HCT116 (cell line): ENCODE data around the gene PHF21A. TPM values are rescaled to one million over a fixed set of nuclear protein-coding genes. Genes with fewer than 3 reads are reported as not detected.

Experiments used
- ATAC-seq: fragments of 200-7000 bp; cut with Tn5 transposase; 2 replicates; pipeline ENCODE4 v1.9.1; 2020; ENCODE audit warnings: mild to moderate bottlenecking, moderate library complexity
- BruUV-seq: library from RNA; stranded (reverse); fragments of 400-500 nt; replicated peaks from 2 replicates; lab custom pipeline; 2021; lab: Mats Ljungman, UMichigan
- CTCF ChIA-PET: fragments of 300-600 bp; sonication (Branson Sonifier 250); formaldehyde crosslinking; loops from one replicate; lab custom pipeline; 2021; ENCODE audit warnings: antibody characterized with exemption; lab: Charles Lee
- POLR2A ChIA-PET: fragments of 300-600, 350-600 bp; sonication (Branson Sonifier 250); formaldehyde crosslinking; loops from one replicate; lab custom pipeline; 2021; ENCODE audit warnings: antibody characterized with exemption; lab: Charles Lee
- RAD21 ChIA-PET, 2 experiments: fragments of 300-600 bp; sonication (Branson Sonifier 250); formaldehyde crosslinking; loops; one replicate each; lab custom pipeline; 2023; ENCODE audit warnings: low total read pairs in 2 of 2; ENCODE audit not compliant: uncharacterized antibody in 2 of 2, unreplicated experiment in 2 of 2, low non-redundant PET in 1 of 2; lab: Charles Lee
- DNase-seq: peaks from one replicate; pipeline ENCODE4 v3.0.0-alpha.2; 2010; ENCODE audit warnings: low read depth, low spot score
- H2AFZ ChIP-seq: fragments of 200-600 bp; shearing (Covaris generic), sonication (generic); 2 replicates; pipeline ENCODE4 v1.6.1; 2017; ENCODE audit warnings: low read depth, mixed run types, mixed read lengths, antibody characterized with exemption, low read length; ENCODE audit not compliant: poor library complexity, severe bottlenecking
- H3K27ac ChIP-seq: 2 replicates; pipeline ENCODE4 v1.5.1; 2012; ENCODE audit warnings: low read depth, low read length
- H3K27me3 ChIP-seq: fragments of 200-600 bp; sonication (generic); 2 replicates; pipeline ENCODE4 v1.6.1; 2016; ENCODE audit warnings: mixed run types, low read length, mixed read lengths; ENCODE audit not compliant: insufficient read depth
- H3K36me3 ChIP-seq, 2 experiments: fragments of 200-500 bp in 1 of 2; fragments of 200-600 bp in 1 of 2; sonication (Bioruptor generic) in 1 of 2; sonication (generic) in 1 of 2; 2 replicates each; pipeline versions ENCODE4 v1.5.1 to v1.6.1; 2014 to 2016; ENCODE audit warnings: low read length in 2 of 2, inconsistent platforms in 1 of 2, mixed read lengths in 1 of 2, mixed run types in 1 of 2; ENCODE audit not compliant: insufficient read depth in 2 of 2, control insufficient read depth in 1 of 2
- H3K4me1 ChIP-seq, 2 experiments: fragments of 200-600 bp in 1 of 2; sonication (generic) in 1 of 2; 2 replicates each; pipeline versions ENCODE4 v1.5.1 to v1.6.1; 2012 to 2017; ENCODE audit warnings: low read length in 2 of 2, inconsistent platforms in 1 of 2, mild to moderate bottlenecking in 1 of 2, mixed read lengths in 1 of 2, mixed run types in 1 of 2, moderate library complexity in 1 of 2; ENCODE audit not compliant: insufficient read depth in 2 of 2, control insufficient read depth in 1 of 2
- H3K4me2 ChIP-seq: fragments of 200-600 bp; sonication (generic); 2 replicates; pipeline ENCODE4 v1.6.1; 2017; ENCODE audit warnings: mixed run types, low read length, mixed read lengths
- H3K4me3 ChIP-seq, 2 experiments: fragments of 200-600 bp in 1 of 2; sonication (generic) in 1 of 2; replicated peaks in 1 of 2; 2 replicates each; pipeline ENCODE4 v1.5.1; 2011 to 2016; ENCODE audit warnings: low read length in 2 of 2, control low read depth in 1 of 2, low read depth in 1 of 2, mild to moderate bottlenecking in 1 of 2, mixed read lengths in 1 of 2, mixed run types in 1 of 2
- H3K79me2 ChIP-seq: fragments of 200-600 bp; sonication (generic); 2 replicates; pipeline ENCODE4 v1.6.1; 2017; ENCODE audit warnings: mild to moderate bottlenecking, mixed run types, low read length, moderate library complexity, mixed read lengths; ENCODE audit not compliant: insufficient read depth
- H3K9ac ChIP-seq: fragments of 200-600 bp; sonication (generic); 2 replicates; pipeline ENCODE4 v1.6.1; 2016; ENCODE audit warnings: low read length, mixed read lengths
- H3K9me2 ChIP-seq: fragments of 200-600 bp; sonication (generic), shearing (Covaris generic); 2 replicates; pipeline ENCODE4 v1.6.1; 2017; ENCODE audit warnings: mixed run types, mild to moderate bottlenecking, moderate library complexity; ENCODE audit not compliant: insufficient read depth
- H3K9me3 ChIP-seq, 2 experiments: fragments of 200-500 bp in 1 of 2; fragments of 200-600 bp in 1 of 2; sonication (Bioruptor generic) in 1 of 2; sonication (generic) in 1 of 2; 2 replicates each; pipeline ENCODE4 v1.6.1; 2014 to 2017; ENCODE audit warnings: low read length in 2 of 2, mixed read lengths in 2 of 2, inconsistent platforms in 1 of 2, low read depth in 1 of 2, mild to moderate bottlenecking in 1 of 2, mixed run types in 1 of 2, moderate library complexity in 1 of 2; ENCODE audit not compliant: control insufficient read depth in 1 of 2, insufficient read depth in 1 of 2
- H4K20me1 ChIP-seq: fragments of 200-600 bp; sonication (generic), shearing (Covaris generic); 2 replicates; pipeline ENCODE4 v1.6.1; 2017; ENCODE audit warnings: mixed run types, mild to moderate bottlenecking, moderate library complexity; ENCODE audit not compliant: insufficient read depth
- CBX3 ChIP-seq: IDR thresholded peaks from 2 replicates; pipeline ENCODE4 v1.6.1; 2012; ENCODE audit warnings: low read depth
- CEBPB ChIP-seq: IDR thresholded peaks from 2 replicates; pipeline ENCODE4 v1.6.1; 2012; ENCODE audit warnings: low read depth
- EGR1 ChIP-seq: IDR thresholded peaks from 2 replicates; pipeline ENCODE4 v1.6.1; 2012; ENCODE audit warnings: low read depth
- ELF1 ChIP-seq: IDR thresholded peaks from 2 replicates; pipeline ENCODE4 v1.6.1; 2012; ENCODE audit warnings: low read depth, borderline replicate concordance
- EZH2phosphoT487 ChIP-seq: fragments of 200-600 bp; IDR thresholded peaks from 2 replicates; pipeline ENCODE4 v1.6.1; 2018; ENCODE audit warnings: antibody characterized with exemption, borderline replicate concordance
- JUND ChIP-seq: IDR thresholded peaks from 2 replicates; pipeline ENCODE4 v1.6.1; 2012
- POLR2AphosphoS5 ChIP-seq: IDR thresholded peaks from 2 replicates; pipeline ENCODE4 v1.6.1; 2011; ENCODE audit warnings: mild to moderate bottlenecking, low read depth, low read length, moderate library complexity
- RAD21 ChIP-seq: IDR thresholded peaks from 2 replicates; pipeline ENCODE4 v1.6.1; 2012; ENCODE audit warnings: low read depth, mild to moderate bottlenecking
- SIN3A ChIP-seq: IDR thresholded peaks from 2 replicates; pipeline ENCODE4 v1.6.1; 2012; ENCODE audit warnings: low read depth
- SP1 ChIP-seq: IDR thresholded peaks from 2 replicates; pipeline ENCODE4 v1.6.1; 2012; ENCODE audit warnings: low read depth
- YY1 ChIP-seq: IDR thresholded peaks from 2 replicates; pipeline ENCODE4 v1.6.1; 2011; ENCODE audit warnings: low read length, low read depth, moderate library complexity, mild to moderate bottlenecking; ENCODE audit not compliant: insufficient replicate concordance; ENCODE audit errors: extremely low read depth
- ZFX ChIP-seq: fragments of 450-650 bp; IDR thresholded peaks from 2 replicates; pipeline ENCODE4 v1.6.1; 2017
- intact Hi-C: fragments of 100-400 bp; cut with micrococcal nuclease; formaldehyde crosslinking; loops from 2 replicates; pipeline ENCODE4 v1.10.0; 2022
- total RNA-seq: library from RNA; stranded (reverse); gene quantifications from one replicate; pipeline ENCODE4 v1.2.1, GENCODE V29; 2021; ENCODE audit not compliant: unreplicated experiment
- TF ChIP-seq, protein P1 (sequence below), 3 experiments: fragments of 200-600 bp in 1 of 3; sonication (generic) in 1 of 3; IDR thresholded peaks in 2 of 3; conservative IDR thresholded peaks in 1 of 3; 2 replicates each; pipeline ENCODE4 v1.5.1; 2012 to 2017; ENCODE audit warnings: low read depth in 2 of 3, low read length in 2 of 3, antibody characterized with exemption in 1 of 3, borderline replicate concordance in 1 of 3, control low read depth in 1 of 3, mild to moderate bottlenecking in 1 of 3, mixed read lengths in 1 of 3, mixed run types in 1 of 3, moderate library complexity in 1 of 3; ENCODE audit not compliant: insufficient read depth in 1 of 3
- TF ChIP-seq, protein P2 (sequence below): IDR thresholded peaks from 2 replicates; pipeline ENCODE4 v1.6.1; 2011; ENCODE audit warnings: mild to moderate bottlenecking, low read length, moderate library complexity; ENCODE audit not compliant: insufficient replicate concordance; ENCODE audit errors: extremely low read depth

The PHF21A gene
- total RNA-seq, 1 experiment from 2014 or later, result 27.0 TPM

DNA sequence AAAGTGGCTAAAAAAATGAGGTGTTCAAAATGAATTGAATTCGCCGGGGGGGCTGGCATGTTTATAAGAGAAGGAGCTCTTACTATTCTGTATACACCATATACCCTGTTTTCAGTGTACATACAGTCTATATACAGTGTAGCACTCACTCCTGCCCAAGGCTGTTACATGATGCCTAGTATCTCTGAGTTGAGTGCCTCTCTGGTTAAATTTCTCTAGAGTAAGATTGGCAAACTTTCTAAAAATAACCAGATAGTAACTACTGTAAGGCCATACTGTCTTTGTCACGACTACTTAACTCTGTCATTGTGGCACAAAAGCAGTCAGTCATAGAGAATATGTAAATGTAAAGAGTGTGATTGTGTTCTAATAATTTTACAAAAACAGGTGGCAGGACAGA is 58.1 kb downstream of the PHF21A start:
- no peaks in the 10 kb centered on the region for H4K20me1 ChIP-seq
- no peak overlapping the region for H3K27ac ChIP-seq
- no peak for TF ChIP-seq RAD21
- no peak for TF ChIP-seq SP1
- no peak for TF ChIP-seq EZH2phosphoT487
- TF ChIP-seq ELF1, result no peak
- TF ChIP-seq JUND, result no peak
- no peak for TF ChIP-seq EGR1
- no peak for TF ChIP-seq ZFX
- TF ChIP-seq, protein P1, sequence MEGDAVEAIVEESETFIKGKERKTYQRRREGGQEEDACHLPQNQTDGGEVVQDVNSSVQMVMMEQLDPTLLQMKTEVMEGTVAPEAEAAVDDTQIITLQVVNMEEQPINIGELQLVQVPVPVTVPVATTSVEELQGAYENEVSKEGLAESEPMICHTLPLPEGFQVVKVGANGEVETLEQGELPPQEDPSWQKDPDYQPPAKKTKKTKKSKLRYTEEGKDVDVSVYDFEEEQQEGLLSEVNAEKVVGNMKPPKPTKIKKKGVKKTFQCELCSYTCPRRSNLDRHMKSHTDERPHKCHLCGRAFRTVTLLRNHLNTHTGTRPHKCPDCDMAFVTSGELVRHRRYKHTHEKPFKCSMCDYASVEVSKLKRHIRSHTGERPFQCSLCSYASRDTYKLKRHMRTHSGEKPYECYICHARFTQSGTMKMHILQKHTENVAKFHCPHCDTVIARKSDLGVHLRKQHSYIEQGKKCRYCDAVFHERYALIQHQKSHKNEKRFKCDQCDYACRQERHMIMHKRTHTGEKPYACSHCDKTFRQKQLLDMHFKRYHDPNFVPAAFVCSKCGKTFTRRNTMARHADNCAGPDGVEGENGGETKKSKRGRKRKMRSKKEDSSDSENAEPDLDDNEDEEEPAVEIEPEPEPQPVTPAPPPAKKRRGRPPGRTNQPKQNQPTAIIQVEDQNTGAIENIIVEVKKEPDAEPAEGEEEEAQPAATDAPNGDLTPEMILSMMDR (IDR thresholded peaks at IDR 0.05 in 2 of 3, conservative IDR thresholded peaks at IDR 0.05 in 1 of 3; ENCODE audit: borderline replicate concordance in 1 of 3, insufficient read depth in 1 of 3, low read depth in 2 of 3, low read length in 2 of 3), result no peak
- no peak for TF ChIP-seq CBX3
- no peak for TF ChIP-seq SIN3A
- TF ChIP-seq, protein P2, sequence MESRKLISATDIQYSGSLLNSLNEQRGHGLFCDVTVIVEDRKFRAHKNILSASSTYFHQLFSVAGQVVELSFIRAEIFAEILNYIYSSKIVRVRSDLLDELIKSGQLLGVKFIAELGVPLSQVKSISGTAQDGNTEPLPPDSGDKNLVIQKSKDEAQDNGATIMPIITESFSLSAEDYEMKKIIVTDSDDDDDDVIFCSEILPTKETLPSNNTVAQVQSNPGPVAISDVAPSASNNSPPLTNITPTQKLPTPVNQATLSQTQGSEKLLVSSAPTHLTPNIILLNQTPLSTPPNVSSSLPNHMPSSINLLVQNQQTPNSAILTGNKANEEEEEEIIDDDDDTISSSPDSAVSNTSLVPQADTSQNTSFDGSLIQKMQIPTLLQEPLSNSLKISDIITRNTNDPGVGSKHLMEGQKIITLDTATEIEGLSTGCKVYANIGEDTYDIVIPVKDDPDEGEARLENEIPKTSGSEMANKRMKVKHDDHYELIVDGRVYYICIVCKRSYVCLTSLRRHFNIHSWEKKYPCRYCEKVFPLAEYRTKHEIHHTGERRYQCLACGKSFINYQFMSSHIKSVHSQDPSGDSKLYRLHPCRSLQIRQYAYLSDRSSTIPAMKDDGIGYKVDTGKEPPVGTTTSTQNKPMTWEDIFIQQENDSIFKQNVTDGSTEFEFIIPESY, result no peak
- TF ChIP-seq CEBPB, result no peak
- TF ChIP-seq POLR2AphosphoS5, result no peak
- no peak for TF ChIP-seq YY1
- no peaks in the 10 kb centered on the region for H3K9me2 ChIP-seq
- ChIA-PET CTCF (no interaction called here), RAD21 (no interaction called here), POLR2A (no interaction called here)
- BruUV-seq, result no TSS peak
- ATAC-seq, result no peak
- no peak for DNase-seq
- no peak overlapping the region for H2AFZ ChIP-seq
- H3K4me1 ChIP-seq, result no peaks in the 10 kb centered on the region
- H3K79me2 ChIP-seq, result no peaks in the 10 kb centered on the region
- no peak overlapping the region for H3K4me3 ChIP-seq
- no peaks in the 10 kb centered on the region for H3K36me3 ChIP-seq
- no peak overlapping the region for H3K4me2 ChIP-seq
- intact Hi-C loops, result no loop called here
- no peaks in the 10 kb centered on the region for H3K27me3 ChIP-seq
- H3K9ac ChIP-seq, result no peak overlapping the region
- H3K9me3 ChIP-seq, result no peaks in the 10 kb centered on the region
